Fibroblast of skin of right quadriceps (primary cell): Measurements from ENCODE around the gene ACTL6B.
"Not testable (repeated sequence)": the region's sequence is repeated elsewhere in the genome, so short reads cannot be mapped to it uniquely, and the experiment has no call there.

Experiments used
- DNase-seq: peaks from one replicate; pipeline ENCODE4 v3.0.0-alpha.2; 2013

ACTL6B gene

GRCh38 chr7:100671353-100672327, 15.4 kb upstream of the ACTL6B start:
- no peak for DNase-seq

- no peak for DNase-seq
Observed at GRCh38 chr7:100670074-100670473, 13.8 kb upstream of the ACTL6B start.

- DNase-seq, result not testable (repeated sequence)
Observed at GRCh38 chr7:100669106-100669505, 12.9 kb upstream of the ACTL6B start.

GRCh38 chr7:100668069-100668449, 11.8 kb upstream of the ACTL6B start:
- DNase-seq, result no peak

- DNase-seq, result no peak
Observed at GRCh38 chr7:100667331-100668068, 11.3 kb upstream of the ACTL6B start.

- DNase-seq, result no peak
Observed at GRCh38 chr7:100665168-100665726, 9.0 kb upstream of the ACTL6B start.

- DNase-seq, result not testable (repeated sequence)
Observed at GRCh38 chr7:100662194-100662776, 6.0 kb upstream of the ACTL6B start.

- no peak for DNase-seq
Observed at GRCh38 chr7:100654908-100655831, 1.1 kb downstream of the ACTL6B start.

GRCh38 chr7:100649826-100650565, 6.3 kb downstream of the ACTL6B start:
- no peak for DNase-seq

- no peak for DNase-seq
Observed at GRCh38 chr7:100642534-100642907, 13.7 kb downstream of the ACTL6B start.

GRCh38 chr7:100641860-100642533, 14.3 kb downstream of the ACTL6B start:
- DNase-seq, result no peak

- DNase-seq, result no peak
Observed at GRCh38 chr7:100641463-100641859, 14.8 kb downstream of the ACTL6B start, which contains the start of gene TFR2. TSS of gene TFR2 (minus strand) at chr7:100641552. CDS start at chr7:100641509, 43 bp downstream.

- no peak for DNase-seq
Observed at GRCh38 chr7:100640517-100641440, 15.5 kb downstream of the ACTL6B start.

- no peak for DNase-seq
Observed at GRCh38 chr7:100639995-100640516, 16.2 kb downstream of the ACTL6B start.

- DNase-seq, result peak; percentile 23
Observed at GRCh38 chr7:100632951-100633717, 23.1 kb downstream of the ACTL6B start.

- DNase-seq, result no peak
Observed at GRCh38 chr7:100630066-100630465, 26.2 kb downstream of the ACTL6B start.

GRCh38 chr7:100629117-100629716, 27.0 kb downstream of the ACTL6B start:
- no peak for DNase-seq

- no peak for DNase-seq
Observed at GRCh38 chr7:100627238-100627549, 29.1 kb downstream of the ACTL6B start.
